Mucosa of stomach (tissue), 1 donor: ENCODE results near the gene VPS50.

Source experiments
- H3K27me3 ChIP-seq: one replicate; pipeline ENCODE4 v1.7.0; 2013; ENCODE audit warnings: mild to moderate bottlenecking, low read length; ENCODE audit not compliant: control insufficient read depth, insufficient read depth
- H3K36me3 ChIP-seq: one replicate; pipeline ENCODE4 v1.7.0; 2013; ENCODE audit warnings: low read length; ENCODE audit not compliant: control insufficient read depth, insufficient read depth
- H3K4me1 ChIP-seq: one replicate; pipeline ENCODE4 v1.7.0; 2013; ENCODE audit warnings: mild to moderate bottlenecking, low read length; ENCODE audit not compliant: control insufficient read depth, insufficient read depth
- H3K4me3 ChIP-seq: one replicate; pipeline ENCODE4 v1.7.0; 2013; ENCODE audit warnings: low read length
- H3K9ac ChIP-seq: one replicate; pipeline ENCODE4 v1.7.0; 2013; ENCODE audit warnings: mild to moderate bottlenecking, low read length, moderate library complexity
- H3K9me3 ChIP-seq: one replicate; pipeline ENCODE4 v1.7.0; 2013; ENCODE audit warnings: mild to moderate bottlenecking, low read length, moderate library complexity; ENCODE audit not compliant: control insufficient read depth
- donor health status: Pancreatic carcinoma.

The VPS50 gene

DNA sequence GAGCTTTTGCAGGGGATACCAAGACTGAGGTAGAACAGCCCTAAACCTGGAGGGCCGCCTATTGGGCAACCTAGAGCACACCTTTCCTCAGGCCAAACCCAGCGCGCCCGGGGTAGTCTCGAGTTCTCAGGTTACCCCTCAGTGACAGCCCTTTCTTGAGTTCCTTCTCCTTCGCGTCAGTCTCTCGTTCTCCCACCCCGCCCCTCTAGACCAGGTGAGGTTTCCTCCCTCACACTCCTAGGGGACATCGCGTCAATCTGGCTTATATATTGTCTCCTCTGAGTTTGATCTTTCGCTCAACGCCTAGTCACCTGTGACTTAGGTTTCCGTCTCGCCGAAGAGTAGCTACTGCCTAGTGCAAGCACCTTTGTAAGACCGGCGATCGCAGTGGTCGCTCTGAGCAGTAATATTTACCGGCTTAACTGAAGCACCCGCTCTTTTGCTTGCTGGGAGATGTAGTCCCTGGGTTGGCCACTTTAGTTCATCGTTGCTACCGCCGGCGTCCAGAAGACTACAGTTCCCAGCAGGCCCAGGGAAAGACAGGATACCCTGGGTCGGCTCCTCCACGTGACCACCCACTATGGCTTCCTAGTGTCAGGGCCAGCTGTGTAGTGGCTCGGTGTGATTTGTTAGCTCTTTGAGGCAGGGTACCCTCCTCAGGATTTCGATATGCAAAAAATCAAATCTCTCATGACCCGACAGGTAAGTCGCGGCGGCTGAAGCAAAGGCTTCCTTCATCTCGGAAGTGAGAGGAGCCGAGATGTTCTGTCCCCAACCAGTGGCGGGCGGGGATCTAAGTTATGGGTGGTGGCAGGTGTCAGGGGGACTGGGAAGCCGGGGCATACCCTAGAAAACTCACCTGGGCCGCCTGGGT lies at the start of gene VPS50:
TSS of gene VPS50 (plus strand) at position 568 of the 874 bp plus-strand sequence. CDS start at position 670, 102 bp downstream.
- no peaks in the 10 kb centered on the region for H3K27me3 ChIP-seq
- H3K4me3 ChIP-seq = peak within 1 kb of the TSS; percentile 100
- no peaks in the 10 kb centered on the region for H3K9me3 ChIP-seq
- no peaks in the 10 kb centered on the region for H3K36me3 ChIP-seq
- H3K4me1 ChIP-seq = peaks cover 4% of the 10 kb centered on the region
- H3K9ac ChIP-seq = peak within 1 kb of the TSS; percentile 95

DNA sequence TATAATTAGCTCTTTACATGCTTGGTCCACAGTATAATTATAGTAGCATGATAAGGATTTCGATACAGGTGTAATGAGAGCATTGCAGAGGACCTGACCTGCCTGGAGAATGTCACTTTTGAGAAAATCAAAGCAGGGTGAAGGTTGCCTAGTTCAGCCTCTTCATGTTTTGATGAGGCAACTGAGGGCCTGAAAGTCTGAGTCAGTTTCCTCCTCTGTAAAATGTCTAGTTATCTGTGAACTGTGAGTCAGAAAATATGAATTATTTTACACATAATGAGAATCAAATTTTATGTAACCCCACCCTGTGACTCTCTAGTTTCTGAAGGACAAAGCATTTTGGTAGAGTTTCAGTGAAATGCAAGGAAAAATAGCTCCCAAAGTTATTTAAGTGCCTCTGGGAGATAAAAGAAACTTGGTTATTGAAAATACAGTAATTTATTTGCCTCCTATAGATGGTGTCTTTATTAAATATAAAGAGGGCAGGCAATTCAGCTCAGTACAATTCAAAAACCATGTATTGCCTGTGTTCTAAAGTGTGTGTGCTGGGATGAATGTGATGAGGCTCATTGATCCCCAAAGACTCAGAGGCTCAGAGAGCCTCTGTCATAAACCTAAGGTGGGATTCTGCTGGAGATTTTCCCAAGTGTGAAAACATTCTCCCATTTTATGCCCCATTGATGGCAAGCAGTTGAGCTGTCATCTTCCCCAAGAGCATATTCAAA lies 46.7 kb upstream of the VPS50 start:
- Histone ChIP-seq H3K27me3 (peaks cover 3% of the 10 kb centered on the region), H3K9ac (no peak overlapping the region), H3K4me3 (no peak overlapping the region), H3K9me3 (no peaks in the 10 kb centered on the region), H3K36me3 (no peaks in the 10 kb centered on the region), H3K4me1 (no peaks in the 10 kb centered on the region)

GRCh38 chr7:93188870-93189634 lies 43.1 kb upstream of the VPS50 start:
- no peaks in the 10 kb centered on the region for H3K4me1 ChIP-seq
- H3K27me3 ChIP-seq = peaks cover 3% of the 10 kb centered on the region
- no peaks in the 10 kb centered on the region for H3K36me3 ChIP-seq
- no peaks in the 10 kb centered on the region for H3K9me3 ChIP-seq
- no peak overlapping the region for H3K9ac ChIP-seq
- no peak overlapping the region for H3K4me3 ChIP-seq

GRCh38 chr7:93194386-93194785 lies 37.8 kb upstream of the VPS50 start:
- Histone ChIP-seq H3K36me3 (no peaks in the 10 kb centered on the region), H3K27me3 (no peaks in the 10 kb centered on the region), H3K9ac (no peak overlapping the region), H3K9me3 (no peaks in the 10 kb centered on the region), H3K4me3 (no peak overlapping the region), H3K4me1 (peaks cover 13% of the 10 kb centered on the region)

DNA sequence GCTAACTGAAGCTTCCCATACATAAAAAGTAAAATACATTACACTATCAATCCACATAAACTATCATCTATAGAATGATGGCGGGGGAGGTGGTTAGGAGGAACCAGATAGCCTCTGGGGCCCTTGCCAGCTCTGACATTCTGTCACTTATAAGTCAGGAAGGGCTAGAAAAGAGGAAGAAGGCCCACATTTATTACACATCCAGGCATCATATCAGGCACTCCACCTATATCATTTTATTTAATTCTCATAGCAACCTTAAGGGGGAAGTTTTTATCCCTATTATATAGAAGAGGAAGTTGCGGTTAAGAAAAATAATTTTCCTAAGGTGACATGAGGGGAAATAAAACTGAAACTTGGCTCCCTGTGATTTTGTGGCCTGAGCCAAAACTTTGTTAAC lies 35.8 kb upstream of the VPS50 start:
- H3K27me3 ChIP-seq = no peaks in the 10 kb centered on the region
- no peak overlapping the region for H3K4me3 ChIP-seq
- no peaks in the 10 kb centered on the region for H3K36me3 ChIP-seq
- H3K9me3 ChIP-seq = no peaks in the 10 kb centered on the region
- peaks cover 13% of the 10 kb centered on the region for H3K4me1 ChIP-seq
- no peak overlapping the region for H3K9ac ChIP-seq

GRCh38 chr7:93198472-93198871 lies 33.7 kb upstream of the VPS50 start:
- Histone ChIP-seq H3K9ac (no peak overlapping the region), H3K36me3 (no peaks in the 10 kb centered on the region), H3K4me3 (no peak overlapping the region), H3K27me3 (no peaks in the 10 kb centered on the region), H3K4me1 (peaks cover 21% of the 10 kb centered on the region), H3K9me3 (no peaks in the 10 kb centered on the region)

GRCh38 chr7:93202594-93203250 lies 29.4 kb upstream of the VPS50 start:
- peaks cover 13% of the 10 kb centered on the region for H3K4me1 ChIP-seq
- no peaks in the 10 kb centered on the region for H3K9me3 ChIP-seq
- H3K9ac ChIP-seq = no peak overlapping the region
- H3K36me3 ChIP-seq = no peaks in the 10 kb centered on the region
- no peak overlapping the region for H3K4me3 ChIP-seq
- no peaks in the 10 kb centered on the region for H3K27me3 ChIP-seq

GRCh38 chr7:93203496-93203895 lies 28.7 kb upstream of the VPS50 start:
- H3K4me1 ChIP-seq = peaks cover 13% of the 10 kb centered on the region
- H3K9ac ChIP-seq = no peak overlapping the region
- H3K9me3 ChIP-seq = no peaks in the 10 kb centered on the region
- no peaks in the 10 kb centered on the region for H3K27me3 ChIP-seq
- H3K36me3 ChIP-seq = no peaks in the 10 kb centered on the region
- H3K4me3 ChIP-seq = no peak overlapping the region

DNA sequence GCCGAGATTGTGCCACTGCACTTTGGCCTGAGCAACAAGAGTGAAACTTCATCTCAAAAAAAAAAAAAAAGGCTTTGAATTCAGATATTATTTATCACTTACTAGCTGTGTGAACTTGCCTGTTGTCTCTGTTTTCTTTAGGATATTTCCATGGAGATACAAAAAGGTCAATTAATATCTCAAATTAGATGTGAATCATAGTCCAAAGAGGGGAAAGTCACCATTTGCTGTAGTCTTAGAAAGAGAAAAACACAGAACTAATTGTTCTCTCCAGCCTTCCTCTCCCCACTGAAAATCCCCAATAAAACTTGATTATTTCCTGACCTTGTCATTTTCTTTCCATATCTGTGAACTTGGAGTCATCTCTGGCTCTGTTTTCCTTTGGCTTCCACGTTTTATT lies 27.1 kb upstream of the VPS50 start:
- H3K9ac ChIP-seq = no peak overlapping the region
- H3K27me3 ChIP-seq = no peaks in the 10 kb centered on the region
- H3K36me3 ChIP-seq = no peaks in the 10 kb centered on the region
- H3K4me3 ChIP-seq = no peak overlapping the region
- H3K9me3 ChIP-seq = no peaks in the 10 kb centered on the region
- H3K4me1 ChIP-seq = peaks cover 13% of the 10 kb centered on the region

- H3K36me3 ChIP-seq = no peaks in the 10 kb centered on the region
- no peaks in the 10 kb centered on the region for H3K9me3 ChIP-seq
- H3K9ac ChIP-seq = no peak overlapping the region
- no peaks in the 10 kb centered on the region for H3K27me3 ChIP-seq
- peaks cover 3% of the 10 kb centered on the region for H3K4me1 ChIP-seq
- H3K4me3 ChIP-seq = no peak overlapping the region
These were observed 20.8 kb upstream of the VPS50 start for GRCh38 chr7:93211228-93211818.

- Histone ChIP-seq H3K27me3 (no peaks in the 10 kb centered on the region), H3K9ac (no peak overlapping the region), H3K4me3 (no peak overlapping the region), H3K36me3 (no peaks in the 10 kb centered on the region), H3K9me3 (no peaks in the 10 kb centered on the region), H3K4me1 (peaks cover 3% of the 10 kb centered on the region)
These were observed 19.3 kb upstream of the VPS50 start for GRCh38 chr7:93212881-93213280.
